GM12865 (cell line): ENCODE measurements around the gene HMX1.

Experiments used
- DNase-seq: peaks from one replicate; pipeline ENCODE4 v3.0.0; 2010; ENCODE audit warnings: low read depth
- H3K4me3 ChIP-seq: 2 replicates; pipeline ENCODE4 v1.5.1; 2011; ENCODE audit warnings: mild to moderate bottlenecking, low read depth, low read length, control low read depth
- TF ChIP-seq, protein P1 (sequence below): IDR thresholded peaks from 2 replicates; pipeline ENCODE4 v1.5.1; 2011; ENCODE audit warnings: low read length, control low read depth, low read depth, inconsistent platforms; ENCODE audit not compliant: insufficient read depth; ENCODE audit errors: missing control alignments

Gene HMX1

DNA sequence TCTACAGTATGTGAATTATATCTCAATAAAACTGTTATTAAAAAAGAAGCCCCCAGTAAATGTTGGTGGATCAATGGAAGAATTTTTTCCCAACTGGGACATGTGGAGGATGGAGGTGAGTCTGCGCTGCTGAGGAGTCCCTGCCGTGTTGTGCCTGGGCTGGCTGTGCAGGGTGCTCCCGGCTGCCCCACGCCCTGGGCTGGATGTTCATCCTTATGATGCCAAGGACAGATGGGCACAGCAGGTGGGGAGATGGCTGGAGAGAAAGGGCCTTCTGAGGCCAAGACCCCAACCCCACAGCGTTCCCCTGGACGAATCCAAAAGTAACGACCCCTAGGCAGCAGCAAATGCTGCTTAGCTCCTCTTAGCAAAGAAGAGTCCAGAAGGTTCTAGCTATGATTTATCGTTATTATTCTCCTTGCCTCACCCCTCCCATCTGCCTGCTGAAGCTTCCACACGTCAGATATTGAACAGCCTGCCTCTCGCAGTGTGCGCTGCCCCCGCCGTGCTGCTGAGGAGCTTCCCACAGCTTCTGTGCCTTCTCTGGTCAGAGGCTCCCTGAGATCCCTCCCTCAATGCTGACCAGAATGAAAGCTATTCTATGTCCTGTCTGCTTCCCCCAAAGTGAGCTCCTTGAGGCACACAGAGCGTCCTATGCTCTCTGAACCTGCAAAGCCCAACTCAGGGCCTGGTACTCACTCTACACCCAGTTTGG is 26.5 kb downstream of the HMX1 start:
- DNase-seq, result no peak
- no peak overlapping the region for H3K4me3 ChIP-seq
- TF ChIP-seq, protein P1, sequence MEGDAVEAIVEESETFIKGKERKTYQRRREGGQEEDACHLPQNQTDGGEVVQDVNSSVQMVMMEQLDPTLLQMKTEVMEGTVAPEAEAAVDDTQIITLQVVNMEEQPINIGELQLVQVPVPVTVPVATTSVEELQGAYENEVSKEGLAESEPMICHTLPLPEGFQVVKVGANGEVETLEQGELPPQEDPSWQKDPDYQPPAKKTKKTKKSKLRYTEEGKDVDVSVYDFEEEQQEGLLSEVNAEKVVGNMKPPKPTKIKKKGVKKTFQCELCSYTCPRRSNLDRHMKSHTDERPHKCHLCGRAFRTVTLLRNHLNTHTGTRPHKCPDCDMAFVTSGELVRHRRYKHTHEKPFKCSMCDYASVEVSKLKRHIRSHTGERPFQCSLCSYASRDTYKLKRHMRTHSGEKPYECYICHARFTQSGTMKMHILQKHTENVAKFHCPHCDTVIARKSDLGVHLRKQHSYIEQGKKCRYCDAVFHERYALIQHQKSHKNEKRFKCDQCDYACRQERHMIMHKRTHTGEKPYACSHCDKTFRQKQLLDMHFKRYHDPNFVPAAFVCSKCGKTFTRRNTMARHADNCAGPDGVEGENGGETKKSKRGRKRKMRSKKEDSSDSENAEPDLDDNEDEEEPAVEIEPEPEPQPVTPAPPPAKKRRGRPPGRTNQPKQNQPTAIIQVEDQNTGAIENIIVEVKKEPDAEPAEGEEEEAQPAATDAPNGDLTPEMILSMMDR, result no peak

DNA sequence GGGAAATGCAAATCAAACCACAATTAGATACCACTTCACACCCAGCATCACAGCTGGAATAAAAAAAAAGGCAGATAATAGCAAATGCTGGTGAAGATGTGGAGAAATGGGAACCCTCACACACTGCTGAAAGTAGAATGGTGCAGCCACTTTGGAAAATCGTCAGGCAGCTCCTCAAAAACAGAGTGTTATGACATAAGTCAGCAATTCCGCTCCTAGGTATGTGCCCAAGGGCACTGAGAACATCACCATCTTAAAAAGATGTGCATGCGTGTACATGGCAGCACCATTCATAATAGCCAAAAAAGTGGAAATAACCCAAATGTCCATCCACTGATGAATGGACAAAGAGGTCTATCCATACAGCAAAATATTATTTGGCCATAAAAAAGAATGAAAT is 28.0 kb downstream of the HMX1 start:
- no peak overlapping the region for H3K4me3 ChIP-seq
- DNase-seq, result no peak
- TF ChIP-seq, protein P1, result no peak

DNA sequence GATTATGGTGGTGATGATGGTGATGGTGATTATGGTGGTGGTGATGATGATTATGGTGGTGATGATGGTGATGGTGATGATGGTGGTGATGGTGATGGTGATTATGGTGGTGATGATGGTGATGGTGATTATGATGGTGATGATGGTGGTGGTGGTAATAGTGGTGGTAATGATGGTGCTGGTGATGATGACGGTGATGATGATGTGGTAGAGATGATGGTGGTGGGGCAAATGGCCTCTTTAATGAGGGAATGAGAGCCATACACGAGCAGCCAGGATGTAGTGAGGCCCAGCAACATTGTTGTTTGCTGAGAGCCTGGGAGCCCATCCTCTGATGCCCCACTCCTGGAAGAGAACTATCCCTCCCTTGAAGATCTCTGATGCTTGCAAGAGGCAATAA is 29.0 kb downstream of the HMX1 start:
- TF ChIP-seq, protein P1, result no peak
- DNase-seq, result no peak
- no peak overlapping the region for H3K4me3 ChIP-seq

DNA sequence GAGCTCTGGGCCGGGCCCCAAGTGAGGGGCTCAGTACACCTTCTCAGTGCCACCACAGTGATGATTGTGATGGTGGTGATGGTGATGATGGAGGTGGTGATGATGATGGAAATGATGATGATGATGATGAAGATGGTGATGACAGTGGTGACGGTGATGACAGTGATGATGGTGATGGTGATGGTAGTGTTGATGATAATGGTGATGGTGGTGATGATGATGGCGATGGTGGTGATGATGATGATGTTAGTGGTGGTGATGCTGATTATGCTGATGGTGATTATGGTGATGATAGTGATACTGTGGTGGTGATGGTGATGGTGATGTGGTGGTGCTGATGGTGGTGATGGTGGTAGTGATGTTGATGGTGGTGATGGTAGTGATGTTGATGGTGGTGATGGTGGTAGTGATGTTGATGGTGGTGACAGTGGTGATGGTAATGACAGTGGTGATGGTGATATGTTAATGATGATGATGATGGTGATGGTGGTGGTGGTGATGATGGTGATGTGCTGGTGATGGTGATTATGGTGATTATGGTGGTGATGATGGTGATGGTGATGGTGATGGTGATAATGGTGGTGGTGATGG is 29.9 kb downstream of the HMX1 start:
- no peak for DNase-seq
- TF ChIP-seq, protein P1, result no peak
- no peak overlapping the region for H3K4me3 ChIP-seq

DNA sequence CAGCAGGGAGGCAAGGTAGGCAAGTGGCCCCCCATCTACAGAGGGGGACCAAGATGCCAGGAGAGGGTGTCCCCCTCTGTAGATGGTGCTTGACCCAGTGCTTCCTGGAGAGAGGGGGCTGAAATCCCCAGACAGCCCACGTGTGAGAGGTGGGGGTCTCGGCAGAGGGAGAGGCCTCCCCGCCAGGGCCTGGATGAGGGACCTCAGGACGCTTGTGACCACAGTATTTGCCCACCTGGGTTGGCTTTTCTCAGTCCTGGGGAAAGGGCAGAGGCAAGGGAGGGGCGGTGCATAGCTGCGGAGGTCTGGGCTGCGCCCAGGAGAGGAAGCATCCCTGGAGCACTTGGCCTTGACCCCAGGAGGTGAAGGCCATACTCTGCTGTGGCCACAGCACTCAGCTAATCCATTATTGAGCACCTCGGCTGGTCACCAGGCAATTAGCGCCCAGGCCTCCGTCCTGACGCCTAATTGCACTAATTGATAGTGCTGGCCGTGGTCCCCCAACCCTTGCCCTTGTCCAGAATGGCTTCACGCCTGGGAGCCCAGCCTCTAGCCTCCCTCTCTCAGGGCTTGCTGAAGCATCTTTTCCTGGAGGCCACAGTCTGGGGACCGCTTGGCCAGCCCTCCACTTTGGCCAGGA is 30.7 kb downstream of the HMX1 start:
- H3K4me3 ChIP-seq, result no peak overlapping the region
- TF ChIP-seq, protein P1, result no peak
- DNase-seq, result no peak

DNA sequence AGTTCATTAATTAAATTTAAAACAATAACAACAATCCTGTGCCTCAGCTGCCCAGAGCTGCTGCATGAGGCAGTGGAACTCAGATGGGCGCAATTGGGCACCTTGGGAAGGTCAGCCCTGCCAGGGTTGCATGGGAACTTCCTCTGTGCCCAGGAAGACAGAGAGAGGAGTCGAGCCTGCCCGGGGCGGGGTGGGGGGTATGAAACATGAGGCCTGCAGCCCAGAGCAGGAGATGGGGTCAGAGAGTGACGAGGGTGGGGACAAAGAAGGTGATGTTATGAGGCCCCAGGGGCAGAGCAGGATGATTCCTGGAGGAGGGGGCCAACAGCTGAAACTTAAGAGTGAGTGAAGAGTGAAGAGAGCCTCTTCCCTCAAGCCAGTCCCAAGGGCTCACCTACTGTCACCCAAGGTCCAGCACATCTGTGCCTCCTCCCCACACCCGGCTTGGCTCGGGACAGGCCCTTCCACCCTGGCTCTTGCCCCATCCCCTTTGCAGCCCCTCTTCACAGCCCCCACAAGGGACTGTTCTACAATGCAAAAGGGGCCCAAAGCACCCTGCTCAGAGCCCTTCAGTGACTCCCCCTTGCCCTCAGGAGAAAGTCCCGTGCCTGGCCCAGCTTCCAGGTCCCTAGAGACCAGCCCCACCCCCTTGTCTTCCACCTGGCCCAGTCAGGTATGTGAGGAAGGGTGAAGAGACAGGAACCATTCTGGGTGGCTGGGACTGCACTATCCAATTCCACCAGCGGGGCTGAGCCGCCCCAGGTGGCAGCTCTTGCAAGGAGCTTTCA is 31.4 kb downstream of the HMX1 start:
- DNase-seq, result no peak
- TF ChIP-seq, protein P1, result no peak

More for the DNA sequence above, 31.4 kb downstream of the HMX1 start:
- no peak overlapping the region for H3K4me3 ChIP-seq
